Activated T-cell treated with anti-CD3 and anti-CD28 coated beads for 4 hours (primary cell): ENCODE data around the gene KRT38.

Source experiments
- DNase-seq: peaks from one replicate; pipeline ENCODE4 v3.0.0-alpha.2; 2020

KRT38 gene

DNA sequence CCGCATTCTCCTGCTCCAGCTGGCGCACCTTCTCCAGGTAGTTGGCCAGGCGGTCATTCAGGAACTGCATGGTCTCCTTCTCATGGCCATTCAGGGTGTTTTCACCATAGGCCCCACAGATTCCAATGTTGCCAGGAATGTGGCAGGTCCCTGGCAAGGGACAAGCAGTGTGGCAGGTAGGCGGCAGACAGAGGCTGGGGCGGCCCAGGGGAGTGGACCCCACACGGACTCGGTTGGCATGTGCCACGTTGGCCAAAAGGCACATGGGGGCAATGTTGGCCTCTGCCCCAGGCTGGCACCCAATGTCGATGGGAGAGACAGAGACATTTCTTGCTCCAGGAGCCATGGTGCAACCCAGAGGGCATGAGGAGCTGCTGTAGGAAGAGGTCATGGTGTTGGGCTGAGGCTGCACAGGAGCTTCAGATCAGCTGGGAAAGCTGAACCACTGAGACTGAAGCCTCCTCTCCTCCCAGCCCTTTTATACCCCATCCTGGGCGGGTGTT is at the start of gene KRT38:
KRT38 (minus strand) TSS at position 453 of the 503 bp plus-strand sequence; CDS start at position 391, 62 bp downstream.
- DNase-seq = no peak

DNA sequence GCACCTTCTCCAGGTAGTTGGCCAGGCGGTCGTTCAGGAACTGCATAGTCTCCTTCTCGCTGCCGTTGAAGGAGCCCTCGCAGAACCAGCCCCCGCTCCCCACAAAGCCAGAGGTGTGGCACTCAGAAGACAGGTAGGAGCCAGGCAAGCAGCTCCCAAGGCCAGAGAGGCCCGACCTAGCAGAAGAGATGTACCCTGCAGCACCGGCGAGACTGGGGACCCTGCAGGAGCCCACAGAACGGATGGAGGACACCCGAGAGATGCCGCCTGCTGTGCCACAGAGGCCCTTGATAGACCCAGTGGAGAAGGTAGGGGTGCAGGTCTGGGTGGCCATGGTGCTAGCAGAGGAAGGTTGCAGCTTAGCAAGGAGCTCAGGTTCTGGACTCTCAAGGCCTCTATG is 48.7 kb upstream of the KRT38 start, which contains the start of gene KRT36:
KRT36 (minus strand) TSS at position 380 of the 400 bp plus-strand sequence; CDS start at position 334, 46 bp downstream.
- no peak for DNase-seq

DNA sequence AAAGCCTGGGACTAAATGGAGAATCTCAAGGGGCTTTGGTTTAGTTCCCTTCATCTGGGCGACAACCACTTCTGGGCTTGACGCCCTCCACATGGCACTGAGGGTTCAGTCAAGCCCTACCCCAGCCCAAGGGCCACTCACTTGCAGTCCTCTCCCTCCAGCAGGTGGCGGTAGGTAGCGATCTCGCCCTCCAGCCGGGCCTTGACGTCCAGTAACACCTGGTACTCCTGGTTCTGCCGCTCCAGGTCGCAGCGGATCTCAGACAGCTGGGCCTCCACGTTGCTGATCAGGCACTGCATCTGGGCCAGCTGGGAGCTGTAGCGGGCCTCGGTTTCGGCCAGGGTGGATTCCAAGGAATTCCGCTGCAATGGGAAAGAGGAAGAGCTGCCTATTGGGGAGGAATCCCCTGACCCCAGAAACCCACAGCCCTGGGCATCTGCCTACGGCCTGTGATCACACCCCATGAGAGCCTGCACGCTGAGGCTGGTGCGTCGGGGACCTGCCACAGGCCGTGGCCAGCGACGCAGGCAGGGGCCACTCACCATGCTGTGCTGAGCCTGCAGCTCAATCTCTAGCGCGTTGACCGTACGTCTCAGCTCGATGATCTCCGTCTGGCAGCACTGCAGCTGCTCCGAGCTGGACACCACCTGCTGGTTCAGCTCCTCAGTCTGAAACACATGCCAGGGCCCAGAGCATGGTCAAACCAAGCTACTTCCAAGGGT is 46.2 kb upstream of the KRT38 start:
- DNase-seq = no peak

DNA sequence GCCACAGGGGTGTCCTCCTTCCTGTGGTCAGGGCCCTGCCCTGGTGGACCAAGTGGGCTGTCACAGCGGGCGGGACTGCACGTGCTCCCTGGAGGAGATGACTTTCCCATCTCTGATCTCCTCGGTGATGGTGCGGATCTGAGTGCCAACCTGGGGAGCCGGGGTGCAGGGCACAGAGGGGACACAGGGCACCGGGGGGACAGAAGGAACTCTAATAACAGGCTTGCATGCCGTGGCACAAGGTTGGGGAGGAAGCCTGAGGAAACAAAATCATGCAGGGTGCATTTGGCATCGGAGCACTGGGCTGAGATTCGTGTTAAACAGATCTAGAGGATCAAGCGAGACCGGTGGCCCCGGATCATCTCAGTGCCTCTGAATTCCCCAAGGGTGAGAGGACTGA is 45.5 kb upstream of the KRT38 start:
- no peak for DNase-seq

DNA sequence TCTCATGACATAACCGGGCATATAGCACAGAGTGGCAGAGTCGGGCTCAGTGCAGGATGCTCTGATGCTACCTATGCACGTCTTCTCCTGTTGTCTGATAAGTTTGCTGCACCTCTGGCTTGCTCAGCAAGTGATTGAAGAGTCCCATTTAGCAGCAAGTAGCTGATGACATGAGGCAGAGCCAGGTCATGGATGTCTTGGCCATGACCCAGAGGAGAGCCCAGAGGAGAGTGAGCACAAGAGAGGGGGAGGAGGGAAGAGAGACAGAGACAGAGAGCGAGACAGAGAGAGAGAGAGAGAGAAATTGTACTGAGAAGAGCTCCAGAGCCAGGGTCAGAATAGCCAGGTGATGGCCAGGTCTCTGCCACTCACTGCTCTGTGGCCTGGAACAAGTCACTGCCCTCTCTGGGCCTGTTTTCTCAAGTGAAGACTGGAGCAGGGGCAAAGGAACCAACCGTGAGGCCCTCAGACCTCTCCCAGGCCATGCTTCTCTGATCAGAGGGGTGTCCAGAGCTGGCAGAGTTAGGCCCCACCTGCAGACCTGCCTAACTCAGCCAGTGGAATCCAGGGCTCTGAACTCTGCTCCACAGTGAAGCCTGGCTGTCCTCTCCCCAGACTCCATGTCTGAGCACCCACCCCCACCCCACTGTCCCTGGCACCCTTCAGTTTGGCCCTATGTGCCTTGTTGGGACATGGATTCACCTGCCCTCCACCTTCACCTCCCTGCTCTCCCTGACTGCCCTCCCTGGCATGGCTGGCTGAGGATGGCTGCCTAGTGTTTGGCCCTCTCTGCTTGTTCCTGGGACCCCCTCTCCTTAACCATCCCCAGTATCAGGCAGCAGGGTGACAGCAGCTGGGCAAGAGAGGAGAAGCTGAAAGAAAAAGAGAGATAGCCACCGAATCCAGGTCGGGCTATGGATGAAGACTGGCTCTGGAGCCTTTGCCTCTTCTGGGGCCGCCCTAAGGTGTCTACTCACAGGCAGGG is 44.4 kb upstream of the KRT38 start:
- no peak for DNase-seq

DNA sequence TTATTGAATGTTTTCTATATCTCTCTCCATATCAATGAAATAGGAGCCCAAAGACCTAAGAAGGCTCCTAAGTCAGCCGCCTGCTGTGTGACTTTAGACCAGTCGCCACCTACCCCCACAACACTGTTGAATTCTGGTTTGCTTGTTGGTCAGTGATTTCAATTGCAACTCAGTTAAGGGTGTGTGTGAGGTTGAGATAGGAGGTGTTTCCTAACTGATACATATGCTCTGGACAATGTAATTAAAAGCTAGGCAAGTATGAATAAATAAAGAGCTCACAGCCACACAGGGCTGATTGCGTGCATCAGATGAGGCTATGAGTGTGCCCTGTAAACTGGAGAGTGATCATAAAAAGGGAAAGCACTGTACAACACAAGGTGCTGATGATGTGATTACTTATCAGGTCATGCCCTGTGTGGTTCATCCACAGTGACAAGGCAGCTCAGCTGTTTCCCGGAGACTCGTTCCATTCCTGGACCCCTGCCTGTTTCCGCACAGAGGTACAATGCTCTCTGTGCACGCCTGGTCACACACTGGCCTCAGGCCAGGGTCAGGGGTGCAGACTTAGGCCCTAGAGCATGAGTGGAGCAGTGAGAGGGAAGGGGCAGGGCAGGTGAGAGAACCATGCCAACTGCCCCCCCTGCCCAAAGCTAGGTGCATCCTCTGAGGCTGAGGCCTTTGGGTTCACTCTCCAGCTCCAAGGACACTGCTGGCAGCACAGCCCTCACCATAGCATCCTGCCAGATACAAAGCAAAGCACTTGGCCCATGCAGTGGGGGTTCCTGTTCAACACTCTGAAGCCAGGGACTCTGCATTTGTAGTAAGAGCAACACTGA is 43.4 kb upstream of the KRT38 start:
- DNase-seq = no peak

DNA sequence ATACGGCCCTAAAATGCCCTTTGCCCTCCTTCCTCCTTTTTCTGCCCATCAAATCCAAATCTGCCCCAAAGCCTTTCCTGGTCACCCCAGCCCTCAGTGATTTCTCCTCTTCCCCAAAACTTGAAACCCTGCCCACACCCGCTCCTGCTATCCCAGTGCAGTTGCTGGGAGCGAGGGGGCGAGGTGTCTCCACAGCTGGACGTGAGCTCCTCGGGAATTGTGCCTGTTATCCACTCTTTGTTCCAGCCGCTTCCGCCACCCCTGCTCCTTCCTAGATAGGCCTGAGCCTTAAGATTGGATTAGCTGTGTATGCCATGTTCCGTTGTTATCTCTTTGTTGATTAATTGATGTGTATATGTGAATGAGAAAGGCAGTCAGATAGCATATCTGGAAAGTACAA is 42.7 kb upstream of the KRT38 start:
- no peak for DNase-seq

DNA sequence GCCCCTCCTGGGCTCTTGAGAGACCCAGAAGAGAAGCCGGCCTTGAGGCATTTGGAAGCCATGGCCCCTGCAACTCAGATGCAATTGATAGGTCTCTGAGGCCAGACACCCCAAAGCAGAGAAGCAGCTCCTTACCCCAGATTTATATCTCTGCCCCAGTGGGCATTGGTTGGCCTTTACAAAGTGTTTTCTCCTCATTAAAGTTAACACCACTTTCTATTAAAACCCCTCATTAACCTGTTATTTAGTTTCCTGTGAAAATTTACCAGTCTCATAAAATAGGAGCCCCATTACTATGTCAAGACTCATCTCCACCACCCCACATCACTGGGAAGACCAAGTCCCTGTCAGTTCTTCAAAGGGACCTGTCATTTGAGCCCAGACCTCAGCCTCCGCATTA is 40.3 kb upstream of the KRT38 start, which contains the start of gene KRT35:
KRT35 (minus strand) TSS at position 116 of the 400 bp plus-strand sequence; CDS start at position 62, 54 bp downstream.
- no peak for DNase-seq

DNA sequence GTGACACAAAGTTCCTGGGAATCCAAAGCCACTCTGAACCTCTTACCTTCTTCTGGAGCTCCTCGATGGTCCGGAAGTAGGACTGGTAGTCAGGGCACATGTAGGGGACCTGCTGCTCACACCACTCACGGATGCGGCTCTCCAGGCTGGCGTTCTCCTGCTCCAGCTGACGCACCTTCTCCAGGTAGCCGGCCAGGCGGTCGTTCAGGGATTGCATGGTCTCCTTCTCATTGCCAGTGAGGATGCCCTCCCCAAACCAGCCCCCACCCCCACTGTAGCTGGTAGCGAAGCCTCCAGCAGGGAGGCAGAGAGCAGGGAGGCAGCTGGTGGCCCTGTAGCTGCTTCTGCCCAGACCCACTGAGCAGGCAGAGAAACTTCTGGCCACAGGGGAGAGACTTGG is 39.8 kb upstream of the KRT38 start:
- no peak for DNase-seq

DNA sequence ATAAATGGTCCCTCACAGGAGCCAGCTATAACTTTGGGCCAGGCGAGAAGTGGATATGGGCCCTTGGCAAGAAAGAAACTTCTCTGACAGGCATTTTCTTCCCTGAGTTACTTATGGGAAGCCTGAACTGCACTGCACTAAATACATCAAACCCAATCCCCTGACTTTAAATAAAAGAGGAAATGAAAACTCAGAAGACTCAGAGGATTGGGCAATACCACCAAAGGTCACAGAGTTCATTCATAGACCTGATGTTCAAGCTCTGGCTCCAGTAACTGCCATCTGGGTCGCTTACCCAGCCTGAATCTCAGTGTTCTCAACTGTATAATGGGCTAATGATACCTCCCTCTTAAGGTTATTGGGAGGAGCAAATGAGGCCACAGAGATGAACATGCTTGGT is 39.4 kb upstream of the KRT38 start:
- DNase-seq = no peak

DNA sequence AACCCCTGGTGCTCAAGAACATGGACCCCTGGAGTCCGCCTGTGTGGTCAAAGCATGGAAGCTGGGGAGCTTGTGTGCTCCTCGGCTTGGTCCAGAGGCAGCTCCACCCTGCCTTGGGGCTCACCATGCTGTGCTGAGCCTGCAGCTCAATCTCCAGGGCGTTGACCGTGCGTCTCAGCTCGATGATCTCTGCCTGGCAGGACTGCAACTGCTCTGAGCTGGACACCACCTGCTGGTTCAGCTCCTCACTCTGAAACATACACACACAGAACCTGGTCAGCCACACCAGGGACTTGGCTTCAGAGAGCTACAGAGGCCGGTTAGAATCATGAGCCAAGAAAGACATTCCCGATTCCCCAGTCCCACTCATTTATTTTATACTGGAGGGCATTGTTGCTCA is 37.5 kb upstream of the KRT38 start:
- DNase-seq = no peak

DNA sequence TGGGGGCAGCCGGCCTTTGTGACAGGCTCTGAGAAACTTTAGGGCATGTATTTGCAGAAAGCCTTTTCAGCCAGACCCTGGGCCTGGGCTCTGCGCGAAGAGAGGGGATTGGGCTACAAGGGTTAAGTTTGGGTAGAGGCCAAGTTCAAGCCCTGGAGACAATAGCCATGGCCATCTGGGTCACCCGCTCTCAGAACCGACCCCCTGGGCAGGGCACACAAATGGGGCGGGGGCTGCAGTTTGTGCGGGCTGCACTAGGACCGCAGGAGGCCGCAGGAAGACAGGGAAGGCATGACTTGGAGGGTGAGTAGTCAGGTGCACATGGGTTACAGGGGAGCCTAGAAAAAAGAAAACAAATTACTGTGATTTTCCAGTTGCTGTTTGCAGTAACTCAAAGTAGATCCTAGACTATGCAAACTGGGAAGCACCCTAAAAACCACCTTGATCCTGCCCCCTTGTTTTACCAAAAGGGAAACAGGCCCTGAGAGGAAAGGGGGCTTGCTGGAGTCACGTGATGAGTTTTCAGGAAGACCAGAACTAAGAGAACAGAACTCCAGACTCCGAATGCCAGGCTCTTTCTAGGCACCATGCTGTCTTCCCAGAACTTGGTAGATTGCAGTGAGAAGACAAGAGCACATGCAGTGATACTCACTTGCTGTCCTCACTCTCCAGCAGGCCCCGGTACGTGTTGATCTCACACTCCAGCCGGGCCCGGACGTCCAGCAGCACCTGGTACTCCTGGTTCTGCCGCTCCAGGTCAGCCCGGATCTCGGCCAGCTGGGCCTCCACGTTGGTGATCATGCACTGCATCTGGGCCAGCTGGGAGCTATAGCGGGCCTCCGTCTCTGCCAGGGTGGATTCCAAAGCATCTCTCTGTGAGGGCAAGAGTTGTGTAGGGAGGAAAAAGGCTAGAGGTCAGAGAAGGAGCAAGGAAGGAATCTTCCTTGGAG is 36.4 kb upstream of the KRT38 start:
- DNase-seq = no peak

DNA sequence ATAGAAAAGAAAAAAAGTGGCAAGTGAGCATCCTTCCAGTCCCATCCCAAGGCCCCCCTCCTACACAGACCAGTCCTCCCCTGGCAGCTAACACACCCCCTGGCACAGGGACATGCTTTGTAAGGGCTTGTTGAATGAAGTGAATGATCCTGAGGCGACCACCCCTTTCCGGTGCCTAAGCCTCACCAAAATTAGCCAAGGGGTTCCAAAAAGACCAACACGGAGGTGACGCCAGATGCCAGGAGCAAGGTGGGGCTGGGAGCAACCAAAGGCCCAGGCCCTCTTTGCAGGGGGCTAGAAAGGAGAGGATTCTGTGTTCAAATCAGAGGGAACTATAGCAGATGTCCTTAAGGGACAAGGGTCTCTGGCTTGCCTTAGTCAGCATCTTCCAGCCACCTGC is 34.6 kb upstream of the KRT38 start:
- no peak for DNase-seq

DNA sequence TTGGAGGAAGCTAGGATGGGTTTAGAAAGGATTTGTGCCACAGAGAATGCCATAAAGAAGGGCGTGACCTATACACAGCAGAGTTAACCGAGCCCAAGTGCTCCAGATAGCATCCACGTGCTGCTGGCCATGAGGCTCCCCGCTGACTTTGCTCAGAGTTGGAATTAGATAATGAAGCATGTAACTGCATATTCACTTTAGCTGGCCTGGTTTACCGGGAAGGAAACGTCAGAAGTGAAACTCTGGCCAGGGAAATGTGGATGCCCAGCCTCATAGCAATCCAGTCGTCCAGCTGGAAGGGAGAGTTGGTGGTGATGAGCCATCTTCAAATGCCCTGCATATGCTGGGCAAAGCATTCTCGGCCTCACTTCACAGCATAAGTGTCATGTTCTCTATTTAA is 34.1 kb upstream of the KRT38 start:
- DNase-seq = no peak

DNA sequence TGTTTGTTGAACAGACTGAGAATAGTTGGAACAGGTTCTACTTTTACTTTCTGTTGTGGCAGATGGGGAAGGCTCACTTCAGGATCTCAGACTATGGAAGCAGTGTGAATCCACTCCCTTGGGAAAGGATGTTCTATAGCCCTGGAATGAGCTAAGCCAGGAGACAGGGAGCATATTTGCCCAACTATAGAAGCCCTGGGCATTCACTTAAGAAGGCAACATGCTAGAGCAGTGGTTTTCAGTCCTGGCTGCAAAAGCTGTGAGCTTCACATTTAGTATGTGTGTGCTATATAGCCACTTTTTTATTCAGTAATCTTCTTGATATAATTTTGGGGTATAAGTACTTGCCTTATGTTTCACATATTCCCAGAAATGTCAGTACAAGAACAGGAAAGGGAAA is 27.6 kb upstream of the KRT38 start:
- no peak for DNase-seq

DNA sequence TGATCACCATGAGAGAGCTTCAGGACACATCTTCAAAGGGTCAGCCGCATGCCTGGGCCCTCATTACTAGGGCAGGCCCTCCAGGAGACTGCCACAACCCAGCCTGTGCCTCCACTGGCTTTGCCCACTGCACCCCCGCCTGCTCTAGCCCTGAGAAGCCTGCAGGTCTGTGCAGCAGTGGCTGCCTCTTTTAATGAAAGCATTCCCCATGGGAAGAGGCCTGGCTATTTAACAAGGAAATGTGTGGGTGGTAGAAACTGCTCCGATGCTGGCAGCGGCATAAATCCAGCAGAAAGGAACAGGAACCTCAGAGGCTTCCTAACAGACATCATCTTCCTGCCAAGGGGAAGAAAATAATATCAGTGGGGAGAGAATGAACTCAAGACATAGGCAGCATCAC is 26.8 kb upstream of the KRT38 start:
- no peak for DNase-seq

DNA sequence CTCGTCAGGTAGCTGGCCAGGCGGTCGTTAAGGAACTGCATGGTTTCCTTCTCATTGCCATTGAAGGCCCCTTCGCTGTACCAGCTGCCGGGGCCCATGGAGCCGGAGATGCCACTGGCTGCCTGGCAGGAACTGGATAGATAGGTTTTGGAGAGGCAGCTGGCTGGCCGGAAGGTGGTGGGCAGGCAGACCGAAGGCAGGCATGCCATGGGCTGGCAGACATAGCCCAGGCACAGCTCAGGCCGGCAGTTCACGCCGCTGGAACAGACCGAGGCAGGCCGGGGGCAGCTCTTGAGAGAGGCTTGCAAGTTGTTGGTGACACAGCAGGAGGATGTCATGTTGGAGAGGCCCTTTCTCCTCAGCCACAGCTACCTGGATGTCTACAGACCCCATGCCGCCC is 26.2 kb upstream of the KRT38 start, which contains the start of gene KRT32:
KRT32 (minus strand) TSS at position 399 of the 400 bp plus-strand sequence; CDS start at position 338, 61 bp downstream.
- DNase-seq = no peak

DNA sequence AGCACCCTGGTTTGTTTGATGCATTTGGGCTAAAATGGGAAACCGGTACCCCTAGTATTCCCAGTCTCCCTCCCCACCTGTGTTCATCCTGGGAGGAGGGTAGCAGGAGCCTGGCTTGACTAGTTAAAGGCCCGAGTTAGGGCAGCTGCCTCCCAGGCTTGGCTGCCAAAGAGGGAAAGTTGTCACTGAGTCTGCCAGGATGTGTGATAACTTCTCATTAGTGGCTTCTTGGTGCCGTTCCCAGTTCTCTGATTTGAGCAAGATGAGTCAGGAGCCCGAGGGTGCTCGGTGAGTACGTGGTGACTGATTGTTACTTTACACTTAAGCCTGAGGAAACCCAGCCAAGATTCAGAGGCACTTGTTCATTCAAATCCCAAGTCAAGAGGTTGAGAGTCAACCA is 23.9 kb upstream of the KRT38 start:
- DNase-seq = no peak

DNA sequence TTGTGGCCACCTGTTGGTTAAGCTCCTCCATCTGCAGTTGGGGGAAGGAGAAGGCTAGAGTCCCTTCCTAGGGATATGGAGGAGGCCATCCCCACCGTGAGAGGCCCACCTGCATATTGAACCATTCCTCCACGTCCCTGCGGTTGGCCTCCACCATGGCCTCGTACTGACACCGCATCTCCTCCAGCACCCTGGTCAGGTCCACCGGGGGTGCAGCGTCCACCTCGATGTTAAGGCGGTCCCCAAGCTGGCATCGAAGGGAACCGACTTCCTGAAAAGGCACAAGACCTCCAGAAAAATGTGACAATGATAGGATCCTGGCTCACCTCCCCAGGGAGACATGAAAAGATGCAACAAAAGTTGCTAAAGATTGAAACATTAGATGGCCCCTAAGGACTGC is 23.4 kb upstream of the KRT38 start:
- DNase-seq = no peak

DNA sequence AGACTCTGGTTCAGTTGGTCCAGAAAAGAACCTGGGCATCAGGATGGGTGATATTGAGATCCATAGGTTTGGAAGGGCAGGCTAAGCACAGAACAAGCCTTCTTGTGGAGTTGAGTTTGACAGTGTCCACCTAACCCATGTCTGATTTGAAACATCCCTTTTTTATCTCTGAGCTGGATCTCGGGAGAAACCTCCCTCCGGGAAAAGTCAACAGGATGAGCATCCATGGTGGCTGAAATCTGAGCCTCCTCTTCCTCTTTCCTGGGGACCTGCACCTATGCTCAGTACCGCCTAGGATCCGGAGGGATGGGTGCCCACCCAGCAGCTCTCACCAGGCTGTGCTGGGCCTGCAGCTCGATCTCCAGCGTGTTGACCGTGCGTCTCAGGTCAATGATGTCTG is 23.0 kb upstream of the KRT38 start:
- no peak for DNase-seq

DNA sequence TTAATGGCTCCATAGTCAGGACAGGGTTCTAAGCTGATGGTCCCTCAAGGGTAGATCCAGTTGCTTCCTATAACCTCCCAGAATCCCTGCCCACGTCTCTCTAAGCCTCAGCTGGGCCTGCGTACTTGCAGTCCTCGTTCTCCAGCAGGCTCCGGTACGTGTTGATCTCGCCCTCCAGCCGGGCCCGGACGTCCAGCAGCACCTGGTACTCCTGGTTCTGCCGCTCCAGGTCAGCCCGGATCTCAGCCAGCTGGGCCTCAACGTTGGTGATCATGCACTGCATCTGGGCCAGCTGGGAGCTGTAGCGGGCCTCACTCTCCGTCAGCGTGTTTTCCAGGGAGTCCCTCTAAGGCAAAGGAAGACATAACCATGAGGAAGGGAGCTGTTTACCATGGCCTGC is 21.9 kb upstream of the KRT38 start:
- DNase-seq = no peak
